WTC11 (cell line): ENCODE measurements around the gene CCDC82. TPM values are rescaled to one million over a fixed set of nuclear protein-coding genes. Genes with fewer than 3 reads are reported as not detected.

Experiments used
- ATAC-seq: fragments of 200-7000 bp; cut with Tn5 transposase; 2 replicates; pipeline ENCODE4 v1.10.0; 2021; ENCODE audit warnings: mild to moderate bottlenecking, moderate library complexity
- CTCF ChIA-PET: fragments of 300-600 bp; sonication (Branson Sonifier 250); formaldehyde crosslinking; loops from one replicate; lab custom pipeline; 2021; ENCODE audit warnings: antibody characterized with exemption; lab: Charles Lee
- POLR2A ChIA-PET: fragments of 350-600 bp; sonication (Branson Sonifier 250); formaldehyde crosslinking; loops from one replicate; lab custom pipeline; 2021; ENCODE audit warnings: antibody characterized with exemption; lab: Charles Lee
- DNase-seq: peaks from one replicate; pipeline ENCODE4 v3.0.0; 2021; ENCODE audit warnings: low spot score
- H3K27ac Mint-ChIP-seq: 2 replicates; pipeline ENCODE4 v1.8.0; 2021; ENCODE audit warnings: mixed read lengths
- H3K27me3 Mint-ChIP-seq: 2 replicates; pipeline ENCODE4 v1.8.0; 2021; ENCODE audit warnings: low read depth, mild to moderate bottlenecking, moderate library complexity, mixed read lengths
- H3K36me3 Mint-ChIP-seq: 2 replicates; pipeline ENCODE4 v1.8.0; 2021; ENCODE audit warnings: mixed read lengths
- H3K4me1 Mint-ChIP-seq: 2 replicates; pipeline ENCODE4 v1.8.0; 2022; ENCODE audit warnings: mixed read lengths
- H3K4me3 Mint-ChIP-seq: 2 replicates; pipeline ENCODE4 v1.8.0; 2021; ENCODE audit warnings: mild to moderate bottlenecking, moderate library complexity, mixed read lengths
- H3K9me3 Mint-ChIP-seq: 2 replicates; pipeline ENCODE4 v1.8.0; 2021; ENCODE audit warnings: mixed read lengths
- GABPB1 ChIP-seq: sonication (generic); formaldehyde crosslinking; IDR thresholded peaks from 2 replicates; pipeline ENCODE4 v1.8.1; 2023; ENCODE audit warnings: mild to moderate bottlenecking, missing genetic modification reagents
- MYBL2 ChIP-seq: sonication (generic); formaldehyde crosslinking; IDR thresholded peaks from 2 replicates; pipeline ENCODE4 v1.8.1; 2023; ENCODE audit warnings: mild to moderate bottlenecking, moderate library complexity, missing genetic modification reagents
- PRDM15 ChIP-seq: sonication (generic); formaldehyde crosslinking; IDR thresholded peaks from 2 replicates; pipeline ENCODE4 v1.8.0; 2022; ENCODE audit warnings: missing genetic modification reagents
- RORB ChIP-seq: fragments of 250-450 bp; sonication (Bioruptor Pico); IDR thresholded peaks from 2 replicates; pipeline ENCODE4 v1.9.0; 2021; ENCODE audit warnings: mild to moderate bottlenecking
- TP53 ChIP-seq: sonication (generic); formaldehyde crosslinking; IDR thresholded peaks from 2 replicates; pipeline ENCODE4 v1.8.1; 2023; ENCODE audit warnings: mild to moderate bottlenecking, missing genetic modification reagents
- ZBTB21 ChIP-seq: sonication (generic); formaldehyde crosslinking; IDR thresholded peaks from 2 replicates; pipeline ENCODE4 v1.8.1; 2023; ENCODE audit warnings: mild to moderate bottlenecking, missing genetic modification reagents, borderline replicate concordance
- ZNF219 ChIP-seq: sonication (generic); formaldehyde crosslinking; IDR thresholded peaks from 2 replicates; pipeline ENCODE4 v1.8.0; 2023; ENCODE audit warnings: missing genetic modification reagents, mild to moderate bottlenecking, borderline replicate concordance
- ZNF532 ChIP-seq: fragments of 250-450 bp; sonication (Bioruptor Pico); IDR thresholded peaks from 2 replicates; pipeline ENCODE4 v1.9.0; 2021; ENCODE audit warnings: mild to moderate bottlenecking, borderline replicate concordance
- total RNA-seq: library from RNA; stranded (reverse); gene quantifications from 3 replicates; pipeline ENCODE4 v1.2.3, GENCODE V29; 2021

The CCDC82 gene
- total RNA-seq, 1 experiment from 2014 or later: 16.3 TPM

GRCh38 chr11:96332126-96332771 lies 57.5 kb downstream of the CCDC82 start:
- Mint-ChIP-seq H3K27me3 (no peaks in the 10 kb centered on the region), H3K4me3 (no peak overlapping the region; the same call in 1 of the 2 replicates), H3K27ac (peak overlapping the region; percentile 89), H3K36me3 (0 out of 2 replicates have a peak, but pooled peaks cover 3% of the 10 kb centered on the region), H3K9me3 (no peaks in the 10 kb centered on the region), H3K4me1 (peaks cover 78% of the 10 kb centered on the region)
- DNase-seq: no peak
- ChIA-PET POLR2A (interaction anchor here (0.7 to 1.1 kb wide), 3 partner anchors 10 to 90 kb away, joined by 3 to 5 read pairs (median 3); partner anchors contain the start of gene MAML2), CTCF (interaction anchor here (0.8 to 3.3 kb wide), 5 partner anchors 10 to 64 kb away, joined by 3 to 37 read pairs (median 3); partner anchors contain the start of gene MAML2)
- ATAC-seq: peak; percentile 38
- TF ChIP-seq RORB: no peak
- peak; percentile 65 for TF ChIP-seq GABPB1 (CRISPR knock-in tag)
- no peak for TF ChIP-seq MYBL2

GRCh38 chr11:96331699-96332116 lies 58.0 kb downstream of the CCDC82 start:
- no peaks in the 10 kb centered on the region for H3K9me3 Mint-ChIP-seq
- ATAC-seq: no peak
- POLR2A ChIA-PET: interaction anchor here (0.7 to 1.1 kb wide), 3 partner anchors 10 to 89 kb away, joined by 3 to 5 read pairs (median 3); partner anchors contain the start of gene MAML2

More at GRCh38 chr11:96331699-96332116, 58.0 kb downstream of the CCDC82 start:
- CTCF ChIA-PET: interaction anchor here (0.8 to 3.3 kb wide), 4 partner anchors 10 to 65 kb away, joined by 3 to 37 read pairs (median 3); partner anchors contain the start of gene MAML2
- no peak for DNase-seq
- Mint-ChIP-seq H3K27me3 (no peaks in the 10 kb centered on the region), H3K27ac (peak overlapping the region; percentile 89), H3K36me3 (0 out of 2 replicates have a peak, but pooled peaks cover 3% of the 10 kb centered on the region), H3K4me3 (no peak overlapping the region; the same call in 1 of the 2 replicates), H3K4me1 (peaks cover 76% of the 10 kb centered on the region)
- TF ChIP-seq ZNF532 (CRISPR knock-in tag): no peak
- no peak for TF ChIP-seq TP53 (CRISPR knock-in tag)
- no peak for TF ChIP-seq ZBTB21 (CRISPR knock-in tag)
- TF ChIP-seq ZNF219 (CRISPR knock-in tag): no peak
- TF ChIP-seq PRDM15 (CRISPR knock-in tag): no peak
